ENCODE measurements around the gene FBXO11.

DNA sequence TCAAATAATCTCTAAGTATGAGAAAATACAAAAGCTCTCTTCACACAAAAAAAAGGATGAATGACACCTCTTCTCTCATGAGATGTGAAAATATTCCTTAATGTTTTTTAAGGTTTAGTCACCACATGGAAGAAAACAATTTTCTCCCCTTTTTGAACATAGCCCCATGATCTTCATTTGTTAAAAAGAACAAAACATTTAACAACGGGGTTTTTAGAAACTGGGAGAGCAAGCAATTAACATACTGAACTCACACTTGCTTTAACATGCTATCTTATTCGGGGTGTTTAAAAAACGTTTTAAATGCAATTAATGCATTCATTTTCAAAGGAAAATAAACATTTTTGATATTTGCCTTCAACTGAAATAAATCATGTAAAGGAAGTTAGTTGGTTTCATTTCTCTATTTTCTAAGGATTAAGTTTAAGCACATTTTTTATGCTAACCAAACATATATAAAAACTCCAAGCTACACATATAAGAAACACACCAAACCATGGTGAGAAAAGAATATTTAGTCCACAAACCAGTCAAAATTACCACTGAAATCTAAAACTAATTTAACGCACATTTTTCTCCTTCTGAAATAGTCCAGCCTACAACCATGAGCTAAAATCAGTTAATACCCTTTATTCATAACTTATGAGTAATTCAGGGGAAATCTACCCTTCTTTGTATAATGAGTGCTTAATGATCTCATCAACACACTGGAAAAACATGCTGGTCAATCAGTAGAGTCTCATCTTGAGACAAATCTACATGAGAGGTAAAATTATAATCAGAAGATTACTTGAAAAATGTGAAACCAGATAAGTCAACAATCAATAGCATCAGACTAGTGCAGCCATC is 8.2 kb downstream of the FBXO11 start:
- TF ChIP-seq, protein P1, sequence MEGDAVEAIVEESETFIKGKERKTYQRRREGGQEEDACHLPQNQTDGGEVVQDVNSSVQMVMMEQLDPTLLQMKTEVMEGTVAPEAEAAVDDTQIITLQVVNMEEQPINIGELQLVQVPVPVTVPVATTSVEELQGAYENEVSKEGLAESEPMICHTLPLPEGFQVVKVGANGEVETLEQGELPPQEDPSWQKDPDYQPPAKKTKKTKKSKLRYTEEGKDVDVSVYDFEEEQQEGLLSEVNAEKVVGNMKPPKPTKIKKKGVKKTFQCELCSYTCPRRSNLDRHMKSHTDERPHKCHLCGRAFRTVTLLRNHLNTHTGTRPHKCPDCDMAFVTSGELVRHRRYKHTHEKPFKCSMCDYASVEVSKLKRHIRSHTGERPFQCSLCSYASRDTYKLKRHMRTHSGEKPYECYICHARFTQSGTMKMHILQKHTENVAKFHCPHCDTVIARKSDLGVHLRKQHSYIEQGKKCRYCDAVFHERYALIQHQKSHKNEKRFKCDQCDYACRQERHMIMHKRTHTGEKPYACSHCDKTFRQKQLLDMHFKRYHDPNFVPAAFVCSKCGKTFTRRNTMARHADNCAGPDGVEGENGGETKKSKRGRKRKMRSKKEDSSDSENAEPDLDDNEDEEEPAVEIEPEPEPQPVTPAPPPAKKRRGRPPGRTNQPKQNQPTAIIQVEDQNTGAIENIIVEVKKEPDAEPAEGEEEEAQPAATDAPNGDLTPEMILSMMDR (IDR thresholded peaks at IDR 0.05), result no peak
- TF ChIP-seq, protein P2, sequence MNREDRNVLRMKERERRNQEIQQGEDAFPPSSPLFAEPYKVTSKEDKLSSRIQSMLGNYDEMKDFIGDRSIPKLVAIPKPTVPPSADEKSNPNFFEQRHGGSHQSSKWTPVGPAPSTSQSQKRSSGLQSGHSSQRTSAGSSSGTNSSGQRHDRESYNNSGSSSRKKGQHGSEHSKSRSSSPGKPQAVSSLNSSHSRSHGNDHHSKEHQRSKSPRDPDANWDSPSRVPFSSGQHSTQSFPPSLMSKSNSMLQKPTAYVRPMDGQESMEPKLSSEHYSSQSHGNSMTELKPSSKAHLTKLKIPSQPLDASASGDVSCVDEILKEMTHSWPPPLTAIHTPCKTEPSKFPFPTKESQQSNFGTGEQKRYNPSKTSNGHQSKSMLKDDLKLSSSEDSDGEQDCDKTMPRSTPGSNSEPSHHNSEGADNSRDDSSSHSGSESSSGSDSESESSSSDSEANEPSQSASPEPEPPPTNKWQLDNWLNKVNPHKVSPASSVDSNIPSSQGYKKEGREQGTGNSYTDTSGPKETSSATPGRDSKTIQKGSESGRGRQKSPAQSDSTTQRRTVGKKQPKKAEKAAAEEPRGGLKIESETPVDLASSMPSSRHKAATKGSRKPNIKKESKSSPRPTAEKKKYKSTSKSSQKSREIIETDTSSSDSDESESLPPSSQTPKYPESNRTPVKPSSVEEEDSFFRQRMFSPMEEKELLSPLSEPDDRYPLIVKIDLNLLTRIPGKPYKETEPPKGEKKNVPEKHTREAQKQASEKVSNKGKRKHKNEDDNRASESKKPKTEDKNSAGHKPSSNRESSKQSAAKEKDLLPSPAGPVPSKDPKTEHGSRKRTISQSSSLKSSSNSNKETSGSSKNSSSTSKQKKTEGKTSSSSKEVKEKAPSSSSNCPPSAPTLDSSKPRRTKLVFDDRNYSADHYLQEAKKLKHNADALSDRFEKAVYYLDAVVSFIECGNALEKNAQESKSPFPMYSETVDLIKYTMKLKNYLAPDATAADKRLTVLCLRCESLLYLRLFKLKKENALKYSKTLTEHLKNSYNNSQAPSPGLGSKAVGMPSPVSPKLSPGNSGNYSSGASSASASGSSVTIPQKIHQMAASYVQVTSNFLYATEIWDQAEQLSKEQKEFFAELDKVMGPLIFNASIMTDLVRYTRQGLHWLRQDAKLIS (CRISPR knock-in tag; IDR thresholded peaks at IDR 0.05; ENCODE audit: borderline replicate concordance), result no peak
- no peak for TF ChIP-seq ZNF263 (CRISPR knock-in tag; IDR thresholded peaks at IDR 0.05; ENCODE audit: low read depth)
- no peak for TF ChIP-seq ESRRA (CRISPR knock-in tag; IDR thresholded peaks at IDR 0.05; ENCODE audit: borderline replicate concordance)
- TF ChIP-seq ZNF396 (CRISPR knock-in tag; IDR thresholded peaks at IDR 0.05; ENCODE audit: borderline replicate concordance), result no peak
- no peak for TF ChIP-seq ELF4 (CRISPR knock-in tag; IDR thresholded peaks at IDR 0.05; ENCODE audit: low read depth)
- TF ChIP-seq ATF2 (CRISPR knock-in tag; IDR thresholded peaks at IDR 0.05; ENCODE audit: borderline replicate concordance, low read depth), result no peak
- TF ChIP-seq, protein P3, sequence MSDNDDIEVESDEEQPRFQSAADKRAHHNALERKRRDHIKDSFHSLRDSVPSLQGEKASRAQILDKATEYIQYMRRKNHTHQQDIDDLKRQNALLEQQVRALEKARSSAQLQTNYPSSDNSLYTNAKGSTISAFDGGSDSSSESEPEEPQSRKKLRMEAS (CRISPR knock-in tag; IDR thresholded peaks at IDR 0.05), result no peak
- TF ChIP-seq NR3C1 (CRISPR knock-in tag; conservative IDR thresholded peaks at IDR 0.05; ENCODE audit: low read depth), result no peak
- TF ChIP-seq, protein P4, sequence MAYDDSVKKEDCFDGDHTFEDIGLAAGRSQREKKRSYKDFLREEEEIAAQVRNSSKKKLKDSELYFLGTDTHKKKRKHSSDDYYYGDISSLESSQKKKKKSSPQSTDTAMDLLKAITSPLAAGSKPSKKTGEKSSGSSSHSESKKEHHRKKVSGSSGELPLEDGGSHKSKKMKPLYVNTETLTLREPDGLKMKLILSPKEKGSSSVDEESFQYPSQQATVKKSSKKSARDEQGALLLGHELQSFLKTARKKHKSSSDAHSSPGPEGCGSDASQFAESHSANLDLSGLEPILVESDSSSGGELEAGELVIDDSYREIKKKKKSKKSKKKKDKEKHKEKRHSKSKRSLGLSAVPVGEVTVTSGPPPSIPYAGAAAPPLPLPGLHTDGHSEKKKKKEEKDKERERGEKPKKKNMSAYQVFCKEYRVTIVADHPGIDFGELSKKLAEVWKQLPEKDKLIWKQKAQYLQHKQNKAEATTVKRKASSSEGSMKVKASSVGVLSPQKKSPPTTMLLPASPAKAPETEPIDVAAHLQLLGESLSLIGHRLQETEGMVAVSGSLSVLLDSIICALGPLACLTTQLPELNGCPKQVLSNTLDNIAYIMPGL (CRISPR knock-in tag; IDR thresholded peaks at IDR 0.05), result no peak
- TF ChIP-seq ZNF671 (CRISPR knock-in tag; IDR thresholded peaks at IDR 0.05), result no peak
- TF ChIP-seq SMAD4 (CRISPR knock-in tag; IDR thresholded peaks at IDR 0.05), result no peak
